GDM1 (cell line): Measurements from ENCODE around the gene FADD.
"Not testable (repeated sequence)": the region's sequence is repeated elsewhere in the genome, so short reads cannot be mapped to it uniquely, and the experiment has no call there.

ENCODE experiments used
- DNase-seq: peaks from one replicate; lab custom pipeline; 2025; lab: John Stamatoyannopoulos, UW

FADD gene

DNA sequence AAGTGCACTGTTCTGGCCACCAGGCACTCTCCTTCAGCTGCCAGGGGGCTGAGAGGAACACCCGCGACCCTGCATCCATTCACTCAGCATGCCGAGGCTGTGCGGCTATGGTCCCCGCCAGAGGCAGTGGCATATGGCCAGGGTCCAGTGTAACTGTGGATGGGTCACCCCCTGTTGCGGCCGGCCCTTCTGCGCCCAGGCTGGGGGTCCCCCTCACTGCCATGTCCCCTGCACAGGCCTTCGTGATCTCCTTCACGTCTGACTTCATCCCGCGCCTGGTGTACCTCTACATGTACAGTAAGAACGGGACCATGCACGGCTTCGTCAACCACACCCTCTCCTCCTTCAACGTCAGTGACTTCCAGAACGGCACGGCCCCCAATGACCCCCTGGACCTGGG is 20.8 kb upstream of the FADD start:
- DNase-seq: no peak

DNA sequence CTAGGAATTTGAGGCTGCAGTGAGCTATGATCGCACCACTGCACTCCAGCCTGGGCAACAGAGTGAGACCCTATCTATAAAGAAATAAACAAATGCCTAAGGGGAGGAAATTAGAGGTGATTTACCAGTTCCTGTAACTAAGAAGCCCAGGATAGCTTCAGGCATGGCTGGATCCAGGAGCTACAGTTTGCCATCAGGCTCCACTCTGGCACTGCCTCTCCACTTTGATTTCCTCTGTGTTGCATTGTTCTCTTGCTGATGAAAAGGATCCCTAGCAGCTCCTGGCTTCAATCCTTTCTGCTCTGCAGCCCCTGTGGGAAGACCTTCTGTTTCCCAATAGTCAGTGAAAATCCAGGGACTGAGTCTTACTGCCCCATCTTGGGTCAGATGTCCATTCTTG is 20.1 kb upstream of the FADD start:
- DNase-seq: no peak

DNA sequence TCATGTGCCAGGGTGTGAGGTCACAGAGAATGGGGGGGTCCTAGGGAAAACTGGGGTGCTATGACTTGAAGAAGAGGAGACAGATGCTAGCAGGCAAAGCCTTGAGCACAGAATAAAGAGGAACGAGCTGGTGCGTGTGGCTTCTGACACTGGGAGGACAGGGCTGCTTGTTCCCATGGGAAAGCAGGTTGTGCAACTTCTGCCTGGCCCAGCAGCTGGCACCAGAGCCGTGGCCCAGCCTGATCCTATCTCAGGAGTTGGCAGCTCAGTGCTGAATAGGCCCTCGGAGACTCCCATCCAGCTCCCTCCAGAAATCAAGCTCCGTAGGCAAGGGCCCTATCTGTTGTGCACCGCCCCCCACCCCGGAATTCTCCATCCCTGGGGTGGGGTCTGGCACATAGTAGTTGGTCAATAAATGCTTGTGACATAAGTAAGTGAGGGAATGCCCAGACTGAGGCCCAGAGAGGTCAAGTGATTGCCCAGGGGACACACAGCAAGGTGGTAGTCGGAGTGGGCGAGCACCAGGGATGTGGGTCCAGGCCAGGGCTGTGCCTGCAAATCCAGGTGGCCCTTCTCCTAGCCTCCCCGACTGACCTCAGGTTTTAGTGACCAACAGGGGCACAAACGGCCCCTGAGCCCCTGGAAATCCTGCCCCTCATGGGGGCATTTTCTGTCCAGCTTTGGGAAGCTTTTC is 19.5 kb upstream of the FADD start:
- DNase-seq: no peak

DNA sequence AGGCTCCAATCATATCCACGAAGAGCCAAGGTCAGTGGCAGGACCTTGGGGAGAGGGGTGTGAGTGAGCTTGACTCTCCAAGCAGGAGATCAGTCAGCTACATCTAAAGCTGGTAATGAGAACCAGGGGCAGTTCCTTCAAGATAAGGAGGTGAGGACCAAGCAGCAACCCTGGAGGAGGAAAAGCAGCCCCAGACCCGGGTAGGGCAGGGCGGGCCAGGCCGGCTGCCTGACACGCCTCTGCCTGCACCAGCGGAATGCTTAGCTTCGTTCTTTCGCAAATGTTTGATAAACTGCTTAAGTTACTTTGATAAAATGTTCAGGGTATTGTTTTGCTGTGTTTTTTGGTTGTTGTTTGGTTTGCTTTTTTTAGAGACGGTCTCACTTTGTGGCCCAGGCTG is 18.7 kb upstream of the FADD start:
- no peak for DNase-seq

DNA sequence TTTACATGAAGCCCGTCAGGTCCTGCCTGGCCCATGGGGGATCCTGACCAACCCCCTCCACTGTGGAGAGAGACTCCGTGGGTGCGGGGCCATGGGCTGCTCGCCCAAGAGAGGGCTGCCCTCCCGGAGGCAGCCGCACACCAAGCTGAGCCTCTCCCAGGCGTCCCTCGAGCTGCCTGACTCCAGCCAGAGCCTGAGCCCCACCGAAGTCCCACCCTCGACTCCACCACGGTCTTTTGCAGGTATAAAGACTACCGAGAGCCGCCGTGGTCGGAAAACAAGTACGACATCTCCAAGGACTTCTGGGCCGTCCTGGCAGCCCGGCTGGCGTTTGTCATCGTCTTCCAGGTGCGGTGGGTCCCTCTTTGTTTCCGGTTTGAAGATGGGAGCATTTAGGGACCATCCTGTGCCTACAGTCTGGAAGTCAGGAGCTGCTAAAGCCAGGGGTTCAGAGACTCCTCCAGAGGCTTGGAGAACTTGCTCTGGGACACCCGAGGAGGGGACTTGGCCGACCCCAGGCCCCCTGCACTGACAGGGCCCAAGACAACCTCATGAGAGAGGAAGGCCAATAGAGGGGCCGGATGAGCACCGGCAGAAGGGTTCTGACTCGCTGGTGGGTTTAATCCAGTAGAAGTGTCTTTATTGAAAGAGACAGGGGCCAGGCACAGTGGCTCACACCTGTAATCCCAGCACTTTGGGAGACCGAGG is 17.6 kb upstream of the FADD start:
- DNase-seq: no peak

DNA sequence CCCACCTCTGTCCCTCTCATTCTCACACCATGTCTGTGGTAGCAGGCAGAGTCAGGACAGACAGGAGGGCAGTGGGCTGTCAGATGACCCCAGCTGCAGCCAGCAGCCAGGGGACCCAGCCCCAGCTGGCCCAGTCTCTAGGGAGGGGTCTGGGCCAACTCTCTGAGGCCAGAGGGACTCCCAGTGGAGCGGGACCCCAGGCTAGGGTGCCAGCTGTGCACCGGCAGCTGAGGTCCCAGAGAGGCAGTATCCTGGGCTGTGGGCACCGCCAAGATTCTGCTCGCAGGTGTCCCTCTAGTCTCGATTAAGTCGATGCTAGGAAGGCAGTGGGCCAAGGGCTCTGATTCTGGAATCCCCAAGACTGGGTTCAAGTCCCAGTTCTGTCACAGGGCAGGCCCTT is 16.7 kb upstream of the FADD start:
- DNase-seq: no peak

DNA sequence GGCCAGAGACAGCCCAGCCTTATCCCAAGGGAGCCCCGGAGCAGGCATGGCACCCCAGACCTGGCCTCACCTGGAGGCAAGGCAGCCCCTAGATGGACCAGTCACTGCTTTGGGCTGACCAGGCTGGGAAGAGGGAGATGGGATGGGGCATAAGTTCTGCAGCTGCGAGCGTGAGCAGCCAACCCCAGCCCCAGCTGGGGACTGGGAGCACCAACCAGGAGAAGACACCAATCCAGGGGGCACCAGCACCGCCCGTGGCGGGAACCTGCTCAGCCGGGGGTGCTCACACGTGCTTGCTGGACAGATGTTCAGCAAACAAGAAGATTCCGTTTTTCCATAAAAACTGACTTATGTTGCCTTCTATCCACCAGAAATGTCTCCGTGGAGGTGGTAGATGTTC is 16.2 kb upstream of the FADD start:
- no peak for DNase-seq

DNA sequence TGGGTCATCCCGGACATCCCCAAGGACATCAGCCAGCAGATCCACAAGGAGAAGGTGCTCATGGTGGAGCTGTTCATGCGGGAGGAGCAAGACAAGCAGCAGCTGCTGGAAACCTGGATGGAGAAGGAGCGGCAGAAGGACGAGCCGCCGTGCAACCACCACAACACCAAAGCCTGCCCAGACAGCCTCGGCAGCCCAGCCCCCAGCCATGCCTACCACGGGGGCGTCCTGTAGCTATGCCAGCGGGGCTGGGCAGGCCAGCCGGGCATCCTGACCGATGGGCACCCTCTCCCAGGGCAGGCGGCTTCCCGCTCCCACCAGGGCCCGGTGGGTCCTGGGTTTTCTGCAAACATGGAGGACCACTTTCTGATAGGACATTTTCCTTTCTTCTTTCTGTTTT is 15.3 kb upstream of the FADD start:
- DNase-seq: no peak

DNA sequence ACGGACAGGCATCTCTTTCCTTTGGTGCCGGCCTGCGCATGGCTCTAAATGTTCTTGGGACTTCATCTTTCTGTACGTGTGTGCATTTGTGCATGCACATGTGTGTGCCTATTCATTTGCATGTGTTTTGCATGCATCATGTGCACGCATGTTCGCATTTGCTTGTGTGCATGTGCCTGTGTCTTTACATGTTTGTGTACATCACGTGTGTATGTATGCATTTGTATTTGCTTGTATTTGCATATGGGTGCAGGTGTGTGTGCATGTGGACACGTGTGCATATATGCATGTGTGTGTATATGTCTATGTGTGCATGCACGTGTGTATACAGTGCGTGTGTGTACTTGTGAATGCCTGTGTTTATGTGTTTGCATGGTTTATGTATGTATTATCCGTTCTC is 13.5 kb upstream of the FADD start:
- no peak for DNase-seq

DNA sequence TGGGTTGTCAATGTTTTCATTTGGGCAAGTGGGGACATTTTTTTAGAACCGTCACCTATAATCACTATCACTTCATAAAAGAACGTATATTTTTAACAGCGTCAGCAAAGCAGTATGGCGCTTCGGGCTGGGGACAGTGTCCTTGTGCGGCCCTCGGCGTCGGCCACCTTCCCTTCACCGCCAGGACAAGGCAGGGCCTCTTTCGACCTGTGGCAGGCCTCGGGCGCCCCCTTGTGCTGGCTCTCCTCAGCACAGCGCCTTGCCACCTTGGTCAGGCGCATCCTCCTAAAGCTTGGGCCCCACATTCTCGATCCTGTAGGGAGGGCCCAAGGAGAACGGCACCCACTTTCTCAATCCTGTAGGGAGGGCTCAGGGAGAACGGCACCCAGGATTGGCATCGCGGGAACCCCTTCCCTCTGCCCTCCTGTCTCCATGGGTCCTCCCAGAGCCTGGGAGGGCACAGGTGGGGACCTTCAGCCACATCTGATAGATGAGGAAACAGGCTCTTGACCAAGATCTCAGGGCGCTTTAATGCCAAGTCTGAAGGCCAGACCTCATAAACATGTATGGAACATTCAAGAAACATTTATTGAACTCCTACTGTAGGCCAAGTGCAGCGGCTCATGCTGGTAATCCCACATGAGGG is 11.5 kb upstream of the FADD start:
- DNase-seq: peak; percentile 45

DNA sequence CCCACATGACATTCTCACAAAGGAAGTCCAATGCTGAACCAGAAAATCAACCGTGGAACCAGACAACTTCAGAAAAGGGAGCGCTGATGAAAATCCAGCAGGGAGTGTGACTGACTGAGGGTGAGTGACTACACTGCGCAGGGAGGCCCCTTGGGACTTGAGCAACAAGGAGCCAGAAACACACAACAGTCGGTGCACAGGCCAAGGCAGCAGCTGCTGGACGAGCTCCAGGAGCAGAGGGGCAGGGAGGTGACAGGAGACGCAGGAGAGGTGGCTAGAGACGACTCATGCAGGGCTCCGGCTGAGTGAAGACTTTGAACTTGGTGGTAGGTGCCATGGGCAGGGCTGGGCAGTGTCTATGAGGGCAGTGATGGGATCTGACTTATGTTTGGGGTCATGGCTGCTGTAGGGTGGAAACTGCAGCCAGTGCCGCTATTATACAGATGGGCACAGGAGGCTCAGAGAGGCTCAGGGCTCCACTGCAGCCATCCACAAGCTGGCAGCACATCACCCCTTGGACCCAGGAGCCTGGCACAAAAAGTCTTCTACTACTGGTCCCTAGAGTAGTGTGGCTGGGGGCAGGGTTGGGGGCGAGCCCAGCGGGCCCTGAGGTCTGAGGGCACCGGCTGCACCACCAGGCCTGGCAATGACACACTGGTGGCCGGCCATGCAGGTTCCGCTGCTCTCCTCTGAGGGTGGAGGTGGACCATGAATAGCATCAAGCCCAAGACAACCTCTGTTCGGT is 10.3 kb upstream of the FADD start:
- DNase-seq: no peak

DNA sequence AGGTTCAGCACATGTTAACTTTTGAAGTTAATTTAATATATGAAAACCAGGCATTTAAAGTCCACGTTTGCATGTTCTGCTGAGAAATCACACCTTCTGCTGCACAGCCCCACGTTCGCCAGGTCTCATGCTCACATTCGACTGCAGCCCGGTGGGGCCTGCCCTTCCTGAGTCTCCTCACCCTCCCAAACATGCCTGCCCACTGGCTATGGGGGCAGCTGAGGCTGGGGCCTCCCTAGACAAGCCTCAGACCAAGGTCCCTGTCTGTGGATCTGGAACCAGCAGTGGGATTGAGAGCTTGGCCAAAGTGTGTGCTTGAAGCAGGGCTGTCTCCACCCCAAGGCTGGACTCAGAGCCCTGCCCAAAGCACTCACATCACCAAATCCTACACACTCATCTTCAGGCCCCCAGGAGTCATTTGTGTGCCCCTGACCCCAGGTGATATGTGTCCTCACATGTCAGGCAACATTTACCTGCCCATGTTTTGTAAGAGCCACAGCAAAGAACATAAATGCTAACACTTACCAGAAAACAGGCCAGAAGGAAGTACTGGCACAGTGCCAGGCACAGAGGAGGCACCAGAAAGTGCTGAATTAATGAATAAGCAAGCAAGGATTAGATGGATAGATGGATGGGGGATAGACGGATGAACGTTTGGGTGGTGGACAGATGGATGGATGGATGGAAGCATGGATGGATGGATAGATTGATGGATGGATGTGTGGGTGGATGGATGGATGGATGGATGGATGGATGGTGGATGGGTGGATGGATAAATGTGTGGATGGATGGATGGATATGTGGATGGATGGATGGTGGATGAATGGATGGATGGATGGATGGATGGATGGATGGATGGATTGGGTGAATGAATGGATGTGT is 9.4 kb upstream of the FADD start:
- no peak for DNase-seq

DNA sequence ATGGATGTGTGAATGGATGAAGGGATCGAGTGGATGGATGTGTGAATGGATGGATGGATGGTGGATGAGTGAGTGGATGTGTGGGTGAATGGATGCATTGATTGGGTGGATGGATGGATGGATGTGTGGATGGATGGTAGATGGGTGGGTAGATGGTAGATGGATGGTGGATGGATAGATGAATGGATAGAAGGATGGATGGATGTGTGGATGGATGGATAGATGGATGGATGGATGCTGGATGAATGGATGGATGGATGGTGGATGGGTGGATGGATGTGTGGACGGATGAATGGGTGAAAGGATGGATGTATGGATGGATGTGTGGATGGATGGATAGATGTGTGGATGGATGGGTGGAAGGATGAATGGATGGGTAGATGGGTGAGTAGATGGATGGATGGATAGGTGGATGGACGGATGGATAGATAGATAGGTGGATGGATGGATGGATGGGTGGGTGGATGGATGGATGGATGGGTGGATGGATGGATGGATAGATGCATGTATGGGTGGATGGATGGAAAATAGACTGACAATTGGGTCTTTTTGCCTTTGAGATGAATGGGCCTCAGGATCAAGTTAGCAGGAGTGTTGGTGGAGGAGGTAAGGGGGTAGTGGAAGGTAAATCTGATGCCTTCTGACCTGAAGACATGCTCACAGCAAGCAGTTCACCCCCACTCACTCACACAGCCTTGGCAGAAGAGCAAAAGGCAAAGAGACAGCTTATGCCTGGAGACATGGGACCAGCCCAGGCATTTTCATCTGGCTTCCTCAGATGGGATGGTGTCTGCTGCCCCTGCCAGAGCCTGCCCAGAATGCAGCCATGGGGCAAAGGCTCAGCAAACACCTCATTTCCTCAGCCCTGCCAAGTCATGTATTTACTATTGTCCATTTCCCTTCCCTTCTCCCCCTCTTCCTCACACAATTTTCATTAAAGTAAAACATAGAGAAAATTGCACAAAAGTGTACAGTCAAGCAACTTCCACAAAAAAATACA is 8.0 kb upstream of the FADD start:
- no peak for DNase-seq

DNA sequence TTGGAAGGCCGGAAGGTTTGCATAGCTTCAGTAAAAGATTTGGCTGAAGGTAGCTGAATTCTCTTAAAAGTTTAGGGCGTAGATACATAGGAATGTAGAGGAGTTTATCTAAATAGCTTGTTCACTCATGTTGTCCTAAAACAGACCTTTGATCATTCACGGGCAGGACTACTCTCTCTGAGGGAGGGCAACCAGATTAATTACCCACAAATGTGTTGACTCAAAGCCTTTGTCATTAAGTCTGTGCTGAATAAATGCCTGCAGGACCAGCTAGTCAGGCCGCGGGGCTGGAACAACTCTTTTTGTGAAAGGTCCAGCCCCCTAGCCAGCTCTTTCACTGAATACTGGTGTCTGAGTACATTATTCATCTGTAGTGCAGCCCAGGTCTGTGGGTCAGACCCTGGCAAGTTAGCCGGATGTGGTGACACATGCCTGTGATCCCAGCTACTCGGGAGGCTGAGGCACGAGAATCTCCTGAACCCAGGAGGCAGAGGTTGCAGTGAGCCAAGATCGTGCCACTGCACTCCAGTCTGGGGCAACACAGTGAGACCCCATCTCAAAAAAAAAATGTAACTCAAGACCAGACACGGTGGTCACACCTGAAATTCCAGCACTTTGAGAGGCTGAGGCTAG is 2.8 kb upstream of the FADD start:
- DNase-seq: no peak

DNA sequence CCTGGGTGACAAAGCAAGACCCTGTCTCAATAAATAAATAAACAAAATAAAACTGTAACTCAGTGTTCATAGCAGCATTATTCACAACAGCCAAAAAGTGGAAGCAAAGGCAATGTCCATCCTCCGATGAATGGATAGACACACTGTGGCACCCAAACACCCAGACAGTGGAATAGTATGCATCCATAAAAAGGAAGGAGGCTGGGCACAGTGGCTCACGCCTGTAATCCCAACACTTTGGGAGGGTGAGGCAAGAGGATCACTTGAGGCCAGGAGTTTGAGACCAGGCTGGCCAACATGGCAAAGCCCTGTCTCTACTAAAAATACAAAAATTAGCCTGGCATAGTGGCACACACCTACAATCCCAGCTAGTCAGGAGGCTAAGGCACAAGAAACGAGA is 2.0 kb upstream of the FADD start:
- DNase-seq: not testable (repeated sequence)

DNA sequence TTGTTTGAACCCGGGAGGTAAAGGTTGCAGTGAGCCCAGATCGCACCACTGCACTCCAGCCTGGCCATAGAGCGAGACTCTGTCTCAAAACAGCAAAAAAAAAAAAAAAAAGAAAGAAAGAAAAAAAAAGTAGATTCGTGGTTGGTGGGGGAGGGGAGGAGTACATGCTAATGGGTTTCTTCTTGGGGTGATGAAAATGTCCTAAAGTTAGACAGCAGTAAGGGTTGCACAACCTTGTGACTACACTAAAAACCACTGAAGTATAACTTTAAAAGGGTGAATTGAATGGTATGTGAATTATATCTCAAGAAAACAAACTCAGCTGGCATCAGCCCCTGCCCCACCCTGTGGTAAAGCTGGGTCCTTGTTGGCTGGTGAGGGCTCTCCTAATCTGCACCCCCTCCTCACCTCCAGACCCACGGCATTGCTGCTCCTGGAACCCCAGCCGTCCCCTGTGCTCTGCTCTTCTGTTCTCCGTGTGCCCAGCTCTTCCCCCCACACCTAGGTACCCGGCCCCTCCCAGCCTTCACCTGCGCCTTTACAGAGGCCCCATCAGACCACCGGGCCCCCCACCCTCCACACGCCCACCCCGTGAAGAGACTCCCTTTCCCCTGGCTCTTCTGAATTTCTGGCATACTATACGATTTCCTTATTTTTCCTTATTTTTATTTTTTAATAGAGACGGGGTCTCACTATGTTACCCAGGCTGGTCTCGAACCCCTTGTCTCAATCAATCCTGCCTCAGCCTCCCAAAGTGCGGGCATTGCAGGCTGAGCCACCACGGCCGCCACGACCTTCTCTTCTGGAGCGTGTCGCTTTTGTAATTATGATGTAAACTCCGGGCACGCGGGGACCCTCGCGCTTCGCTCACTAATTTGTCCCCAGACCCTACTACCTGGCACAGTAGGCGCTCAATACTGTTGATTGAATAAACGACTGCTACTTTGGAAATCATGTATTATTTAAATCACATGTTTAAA is 924 bp upstream of the FADD start:
- no peak for DNase-seq

DNA sequence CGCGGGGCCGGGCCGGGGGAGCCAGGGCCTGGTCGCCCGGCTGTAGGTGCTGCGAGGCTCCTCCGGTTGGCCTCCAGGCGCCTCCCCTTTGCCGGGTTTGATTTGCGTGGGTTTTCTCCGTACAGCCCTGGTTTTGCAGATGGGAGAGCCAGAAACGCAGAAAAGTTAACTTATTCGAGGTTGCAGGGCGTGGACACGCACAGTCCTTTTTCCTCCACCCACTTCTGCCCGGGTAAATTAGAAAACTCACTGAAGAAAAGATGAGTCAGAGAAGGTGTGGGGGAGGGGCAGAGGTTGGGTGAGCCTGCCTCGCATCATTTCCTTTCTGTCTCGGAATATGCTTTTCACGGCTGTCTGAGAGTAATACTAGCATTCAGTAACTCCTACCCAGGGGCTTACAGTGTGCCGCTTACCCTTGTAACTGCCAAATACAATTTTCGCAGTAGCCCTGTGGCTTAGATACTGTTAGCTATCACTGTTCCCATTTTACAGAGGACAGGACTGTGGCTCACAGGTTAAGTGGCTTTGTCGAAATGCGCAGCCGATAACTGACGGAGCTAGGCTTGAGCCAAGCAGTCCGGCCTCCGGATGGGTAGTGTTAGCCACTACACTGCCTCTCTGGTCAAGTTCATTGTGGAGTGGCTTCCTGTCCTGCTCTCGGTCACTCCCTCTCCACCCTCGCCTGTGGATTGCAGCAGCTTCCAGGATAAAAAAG is 812 bp downstream of the FADD start:
- DNase-seq: peak; percentile 42

DNA sequence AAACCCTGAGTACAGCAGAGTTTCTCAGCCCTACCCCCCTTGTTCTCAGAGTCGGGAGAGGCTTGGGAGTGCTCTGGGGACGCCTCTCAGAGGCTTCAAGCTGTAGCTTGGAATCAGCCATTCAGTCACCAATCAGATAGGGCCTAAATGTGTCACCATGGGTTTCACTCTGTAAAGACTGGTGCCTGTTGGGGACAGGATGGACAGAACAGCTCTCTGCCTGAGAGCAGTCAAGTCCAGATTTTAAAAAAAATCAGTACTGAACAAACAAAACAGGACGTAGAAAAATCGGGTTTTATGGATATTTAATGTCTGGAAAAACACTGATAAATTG is 1.3 kb downstream of the FADD start:
- DNase-seq: no peak
